HG03196 (cell line): ENCODE data around the gene PLD2.
A peak's percentile ranks its signal among the peaks of the same experiment; 100 is the strongest.

Experiments used
- ATAC-seq: cut with Tn5 transposase; IDR thresholded peaks from one replicate; pipeline ENCODE4 v1.9.1; 2021; ENCODE audit not compliant: unreplicated experiment

PLD2 gene

GRCh38 chr17:4833178-4833940 lies 26.4 kb downstream of the PLD2 start, which contains the start of gene MINK1:
MINK1 (plus strand) TSS chr17:4833340; CDS start chr17:4833584, 244 bp downstream.
- ATAC-seq = peak; percentile 85

DNA sequence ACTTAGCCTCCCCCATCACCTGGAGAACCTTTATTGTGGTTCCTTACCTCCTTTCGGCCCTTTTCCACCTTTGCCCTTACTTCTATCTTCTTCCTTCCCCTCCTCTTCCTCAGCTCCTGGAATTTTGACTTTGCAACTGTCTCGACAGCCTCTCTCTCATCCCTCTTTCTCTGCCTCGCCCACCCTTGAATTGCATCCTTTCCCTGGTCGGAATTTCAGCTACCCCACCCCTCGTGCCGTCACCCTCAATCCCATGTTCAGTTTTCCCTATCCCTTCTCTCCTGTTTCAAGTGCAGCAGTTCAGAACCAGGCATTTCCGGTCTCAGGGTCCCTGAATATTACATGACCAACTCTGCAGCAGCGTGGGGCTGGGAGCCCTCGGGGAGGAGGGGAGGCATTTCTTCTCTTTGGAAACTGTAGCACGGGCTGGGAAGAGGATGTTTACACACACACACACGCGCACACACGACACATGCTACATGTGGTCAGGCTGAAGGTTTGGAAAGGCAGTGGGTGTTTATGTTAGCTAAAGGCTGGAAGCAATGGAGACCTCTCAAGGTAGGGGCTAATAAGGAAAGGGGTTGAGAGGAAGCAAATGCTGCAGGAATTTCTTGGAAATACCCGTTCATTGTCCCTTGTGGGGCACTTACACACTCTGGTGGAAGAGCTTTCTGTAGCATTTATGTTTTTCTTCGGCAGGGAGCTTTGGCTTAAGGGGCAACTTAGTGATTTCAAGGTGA lies 27.2 kb downstream of the PLD2 start:
- ATAC-seq = no peak

GRCh38 chr17:4834681-4835020 lies 27.7 kb downstream of the PLD2 start:
- ATAC-seq = no peak

DNA sequence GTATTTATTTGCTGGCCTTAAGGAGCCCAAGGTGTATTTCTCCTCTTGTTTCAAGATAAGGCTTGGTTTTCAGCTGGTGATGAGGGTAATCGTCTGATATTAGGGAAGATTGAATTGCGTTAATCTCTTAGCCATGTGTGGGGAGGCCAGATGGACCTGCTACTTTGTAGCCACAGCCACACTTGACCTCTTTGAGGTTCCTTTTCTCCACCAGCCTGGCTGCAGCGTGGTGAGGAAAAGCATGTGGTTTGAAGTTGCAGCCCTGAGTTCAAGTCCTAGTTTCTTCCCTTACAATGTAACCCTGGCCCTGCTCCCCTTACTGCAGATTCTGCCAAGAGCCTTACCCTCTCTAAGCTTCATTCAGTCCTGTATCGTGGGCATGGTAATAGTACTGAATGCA lies 29.3 kb downstream of the PLD2 start:
- no peak for ATAC-seq

DNA sequence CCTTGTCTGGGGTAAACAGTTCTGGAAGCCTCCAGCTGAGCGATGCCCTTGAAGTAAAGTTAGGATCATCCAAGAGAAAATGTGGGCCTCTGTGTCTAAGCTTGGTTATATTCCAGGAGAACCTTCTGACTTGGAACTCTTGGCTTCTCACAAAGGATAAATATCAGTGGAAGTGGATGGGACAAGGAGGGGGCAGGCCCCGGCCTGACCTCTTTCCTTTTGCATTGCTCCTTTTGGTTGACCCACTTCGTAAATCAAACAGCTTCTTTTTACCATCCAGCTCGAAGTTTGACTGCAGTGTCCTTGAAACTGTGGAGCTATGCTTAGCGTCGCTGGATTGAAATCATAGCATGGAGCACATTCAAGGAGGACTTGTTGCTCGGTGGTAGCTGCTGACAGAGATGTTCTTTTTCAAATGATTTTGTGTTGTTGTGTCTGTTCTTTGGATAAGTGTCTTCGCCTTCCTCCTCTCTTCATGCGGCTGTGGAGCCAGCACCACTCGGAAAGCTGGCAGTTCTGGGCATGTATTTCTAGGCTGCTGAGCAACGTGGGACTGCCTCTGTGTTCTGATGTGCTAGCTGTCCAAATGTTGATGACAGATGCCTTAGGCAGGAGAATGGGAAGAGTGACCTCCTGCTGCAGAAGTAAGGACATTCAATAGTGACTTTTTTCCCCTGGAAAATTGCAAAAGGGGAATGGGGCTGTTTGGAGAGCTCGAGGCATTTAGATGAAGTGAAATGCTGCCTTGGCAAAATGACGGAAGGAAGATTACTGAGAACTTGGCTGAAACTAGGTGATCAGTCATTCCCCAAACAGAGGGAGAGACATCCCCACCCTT lies 30.7 kb downstream of the PLD2 start:
- no peak for ATAC-seq

DNA sequence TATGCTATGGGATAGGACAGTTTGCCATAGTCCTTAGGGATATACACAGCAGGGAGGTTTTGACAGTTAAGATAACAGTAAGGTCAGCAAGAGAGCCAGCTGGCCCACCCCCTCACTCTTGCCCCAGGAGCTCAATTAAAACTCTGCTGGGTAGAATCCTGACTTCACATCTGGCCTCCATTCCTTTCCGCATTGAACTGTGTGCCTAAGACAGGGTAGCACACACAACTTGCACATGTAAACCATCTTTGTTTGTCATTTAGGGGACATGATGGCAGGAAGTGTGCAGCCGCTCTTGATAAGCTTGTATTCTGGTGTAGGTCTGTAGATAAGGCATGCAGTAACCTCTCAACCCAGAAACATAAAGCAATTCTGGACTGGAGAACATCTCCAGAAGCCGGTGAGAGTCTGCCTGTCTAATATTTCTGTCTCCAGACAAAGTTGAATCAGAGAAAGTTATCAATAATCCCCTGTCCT lies 31.4 kb downstream of the PLD2 start:
- ATAC-seq = no peak

GRCh38 chr17:4839221-4839620 lies 32.3 kb downstream of the PLD2 start:
- no peak for ATAC-seq

DNA sequence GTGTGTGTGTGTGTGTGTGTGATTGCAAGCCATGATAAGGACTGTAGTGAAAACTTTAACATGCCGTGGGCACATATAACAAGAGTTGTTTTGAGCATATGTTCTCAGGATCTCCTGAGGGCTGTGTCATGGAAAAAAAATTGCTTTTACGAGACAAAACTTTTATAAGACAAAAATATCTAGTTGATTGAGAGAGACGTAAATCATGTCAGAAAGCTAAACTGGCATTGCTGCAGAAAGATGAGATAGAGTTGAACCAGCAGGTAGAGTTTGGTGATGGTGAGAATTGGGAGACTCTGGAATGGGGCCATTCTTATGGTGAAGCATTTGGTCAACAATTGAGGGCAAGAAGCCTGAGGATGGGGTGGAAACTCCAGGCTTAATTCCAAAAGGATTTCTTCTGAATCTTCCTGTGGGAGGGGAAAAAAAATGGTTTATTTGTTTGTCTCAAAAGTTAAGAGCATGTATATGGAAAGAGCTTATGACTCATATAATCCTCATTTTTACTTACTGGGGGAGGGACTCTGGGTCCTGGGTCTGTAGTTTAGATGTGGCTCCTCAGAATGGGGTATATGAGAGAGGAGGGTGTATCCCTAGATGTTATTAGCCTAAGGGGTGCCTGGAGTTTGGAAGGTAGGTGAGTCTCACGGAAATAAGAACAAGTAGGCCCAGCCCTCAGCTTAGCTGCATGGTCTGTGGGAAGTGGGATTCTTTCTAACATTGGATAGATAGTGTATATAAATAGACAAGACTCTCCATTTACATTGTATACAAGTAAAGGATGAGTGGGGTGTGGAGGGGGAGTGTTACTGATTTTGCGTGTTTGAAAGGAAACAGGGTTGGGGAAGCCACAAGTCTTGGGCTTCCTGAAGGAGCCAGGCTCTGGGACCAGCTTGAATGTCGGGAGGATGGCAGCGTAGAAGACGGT lies 33.3 kb downstream of the PLD2 start:
- ATAC-seq = no peak

DNA sequence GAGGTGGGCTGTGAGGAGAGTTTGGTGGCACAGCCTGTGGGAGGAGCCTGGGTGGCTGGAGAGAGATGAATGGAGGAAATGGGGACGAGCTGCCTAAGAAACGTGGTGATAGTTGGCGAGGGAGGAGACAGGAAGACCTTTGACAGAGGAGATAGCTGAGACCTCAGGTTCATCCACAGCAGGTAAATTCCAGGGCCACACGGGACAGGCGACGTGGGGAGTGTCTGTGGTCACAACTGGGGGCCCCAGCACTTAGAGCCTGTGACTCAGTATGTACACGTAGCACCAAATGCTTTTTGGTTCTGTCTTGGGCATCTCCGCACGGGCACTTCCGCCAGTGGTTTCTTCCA lies 33.9 kb downstream of the PLD2 start:
- no peak for ATAC-seq

GRCh38 chr17:4842376-4842775 lies 35.4 kb downstream of the PLD2 start:
- ATAC-seq = no peak

DNA sequence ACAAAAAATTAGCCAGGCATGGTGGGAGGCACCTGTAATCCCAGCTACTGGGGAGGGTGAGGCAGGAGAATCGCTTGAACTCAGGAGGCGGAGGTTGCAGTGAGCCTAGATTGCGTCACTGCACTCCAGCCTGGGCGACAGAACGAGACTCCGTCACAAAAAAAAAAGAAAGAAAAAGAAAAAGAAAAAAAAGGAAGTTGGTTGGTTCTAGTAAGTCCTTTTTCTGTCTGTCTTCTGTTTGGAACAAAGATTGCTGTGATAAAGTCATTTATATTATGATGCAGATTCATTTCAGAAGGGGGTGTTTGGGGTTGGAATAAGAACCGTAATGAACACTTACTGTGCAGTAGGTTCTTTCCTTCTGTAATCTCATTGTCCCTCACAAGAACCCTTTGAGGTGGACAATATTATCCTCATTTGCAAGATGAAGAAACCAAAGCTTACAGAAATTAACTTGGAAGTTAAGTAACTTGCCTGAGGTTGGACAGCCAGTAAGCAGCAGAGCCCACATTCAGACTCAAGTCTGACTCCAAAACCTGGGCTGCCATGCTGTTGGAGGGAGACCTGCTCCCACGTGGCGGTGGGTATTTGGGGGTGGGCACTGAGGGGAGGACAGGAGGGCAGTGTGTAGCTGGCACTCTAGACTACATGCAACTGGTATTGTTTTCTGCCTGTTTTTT lies 36.5 kb downstream of the PLD2 start:
- no peak for ATAC-seq

GRCh38 chr17:4845118-4845517 lies 38.2 kb downstream of the PLD2 start:
- no peak for ATAC-seq

- ATAC-seq = no peak
Measured at GRCh38 chr17:4846635-4847390, 39.9 kb downstream of the PLD2 start.

DNA sequence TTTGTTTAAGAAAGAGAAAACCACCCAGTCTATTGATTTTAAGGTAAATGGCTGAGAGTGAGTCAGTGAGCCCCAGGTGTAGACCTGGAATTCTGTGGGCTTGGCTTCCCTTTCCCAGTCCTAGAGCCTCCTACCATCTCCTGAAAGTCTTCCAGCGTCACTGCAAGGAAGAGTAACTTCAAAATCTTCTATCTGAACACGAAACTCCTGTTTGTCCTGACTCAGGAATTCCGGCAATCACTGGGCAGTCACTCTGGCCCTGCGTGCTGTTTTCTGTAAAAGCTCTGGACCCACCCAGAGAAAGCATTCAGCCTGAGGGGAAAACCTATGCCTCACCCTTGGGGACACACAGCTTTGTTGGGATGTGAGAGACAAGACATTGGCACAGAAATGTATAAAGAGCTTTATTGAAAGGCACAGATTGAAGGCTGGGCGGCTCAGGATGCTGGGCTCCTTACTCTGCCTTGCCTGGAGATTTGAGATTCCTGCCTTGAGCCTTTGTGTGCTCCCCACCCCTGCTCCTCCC lies 42.1 kb downstream of the PLD2 start:
- no peak for ATAC-seq

GRCh38 chr17:4850246-4850645 lies 43.3 kb downstream of the PLD2 start:
- ATAC-seq = no peak

DNA sequence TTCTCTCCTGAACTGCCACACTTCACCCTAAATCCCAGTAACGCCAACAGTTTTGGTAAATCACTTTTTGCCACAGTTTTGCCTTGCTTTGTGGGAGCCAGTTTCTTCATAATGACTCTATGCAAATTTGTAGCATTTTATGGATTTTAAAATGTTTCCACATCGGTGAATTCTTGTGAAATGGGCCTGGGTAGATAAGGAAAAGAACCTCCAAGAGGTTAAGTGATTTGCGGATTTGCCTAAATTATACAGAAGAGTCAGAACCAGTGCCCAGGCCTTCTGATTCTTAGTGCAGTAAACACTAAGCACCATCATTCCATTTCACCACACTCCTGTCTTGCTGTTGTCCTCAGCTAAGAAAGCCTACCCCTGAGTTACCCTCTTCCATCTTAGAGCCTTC lies 44.1 kb downstream of the PLD2 start:
- no peak for ATAC-seq

GRCh38 chr17:4852567-4853207 lies 45.7 kb downstream of the PLD2 start:
- no peak for ATAC-seq

GRCh38 chr17:4853208-4853671 lies 46.3 kb downstream of the PLD2 start:
- ATAC-seq = no peak
